HG03575 (cell line): ENCODE data around the gene MAP7D1.
"Not testable (repeated sequence)": the region's sequence is repeated elsewhere in the genome, so short reads cannot be mapped to it uniquely, and the experiment has no call there.

Source experiments
- ATAC-seq: cut with Tn5 transposase; IDR thresholded peaks from one replicate; pipeline ENCODE4 v1.9.1; 2021; ENCODE audit not compliant: unreplicated experiment, insufficient number of reproducible peaks, low FRiP score; ENCODE audit errors: extremely low read depth

MAP7D1 gene

GRCh38 chr1:36149973-36150295 lies 6.0 kb upstream of the MAP7D1 start:
- no peak for ATAC-seq

- ATAC-seq = peak; percentile 33
Measured at GRCh38 chr1:36150296-36151133, 5.4 kb upstream of the MAP7D1 start.

GRCh38 chr1:36151134-36151844 lies 4.7 kb upstream of the MAP7D1 start:
- no peak for ATAC-seq

GRCh38 chr1:36151845-36152203 lies 4.1 kb upstream of the MAP7D1 start:
- no peak for ATAC-seq

- ATAC-seq = no peak
Measured at GRCh38 chr1:36153476-36153875, 2.5 kb upstream of the MAP7D1 start.

GRCh38 chr1:36154335-36154734 lies 1.6 kb upstream of the MAP7D1 start:
- ATAC-seq = no peak

- no peak for ATAC-seq
Measured at GRCh38 chr1:36154765-36155407, 1.1 kb upstream of the MAP7D1 start.

- ATAC-seq = no peak
Measured at GRCh38 chr1:36156329-36157114, 562 bp downstream of the MAP7D1 start.

GRCh38 chr1:36157115-36157903 lies 1.3 kb downstream of the MAP7D1 start:
- no peak for ATAC-seq

- no peak for ATAC-seq
Measured at GRCh38 chr1:36157973-36158826, 2.2 kb downstream of the MAP7D1 start.

GRCh38 chr1:36158827-36159252 lies 2.9 kb downstream of the MAP7D1 start:
- ATAC-seq = not testable (repeated sequence)

GRCh38 chr1:36159614-36160387 lies 3.8 kb downstream of the MAP7D1 start:
- ATAC-seq = no peak

GRCh38 chr1:36160388-36160948 lies 4.5 kb downstream of the MAP7D1 start:
- ATAC-seq = no peak

- ATAC-seq = no peak
Measured at GRCh38 chr1:36160949-36161485, 5.1 kb downstream of the MAP7D1 start.

GRCh38 chr1:36161641-36162531 lies 5.9 kb downstream of the MAP7D1 start:
- no peak for ATAC-seq
